Stimulated activated memory B cell treated with anti-CD40 and anti-IgM and Interleukin-4, amounts not matched to agents 10 μg/mL and 1 μg/mL and 100 μg/mL, for 72 hours (primary cell): ENCODE data around the gene SLCO4A1.
A peak's percentile ranks its signal among the peaks of the same experiment; 100 is the strongest.

ENCODE experiments used
- ATAC-seq: fragments of 150-1000 bp; cut with Tn5 transposase; 2 replicates; pipeline ENCODE4 v1.10.0; 2021
- H3K27ac Mint-ChIP-seq: one replicate; pipeline ENCODE4 v1.8.0; 2022; ENCODE audit warnings: mild to moderate bottlenecking, mixed read lengths
- H3K27me3 Mint-ChIP-seq: one replicate; pipeline ENCODE4 v1.8.0; 2022; ENCODE audit warnings: mixed read lengths
- H3K36me3 Mint-ChIP-seq: one replicate; pipeline ENCODE4 v1.8.0; 2022; ENCODE audit warnings: mixed read lengths
- H3K4me1 Mint-ChIP-seq: one replicate; pipeline ENCODE4 v1.8.0; 2022; ENCODE audit warnings: mixed read lengths
- H3K4me3 Mint-ChIP-seq: one replicate; pipeline ENCODE4 v1.8.0; 2022; ENCODE audit warnings: mild to moderate bottlenecking, moderate library complexity, mixed read lengths
- H3K9me3 Mint-ChIP-seq: one replicate; pipeline ENCODE4 v1.8.0; 2022; ENCODE audit warnings: mixed read lengths

The SLCO4A1 gene

GRCh38 chr20:62603907-62604785 lies 38.2 kb upstream of the SLCO4A1 start:
- Mint-ChIP-seq H3K4me3 (no peak overlapping the region), H3K27ac (no peak overlapping the region), H3K36me3 (no peaks in the 10 kb centered on the region), H3K27me3 (peaks cover 2% of the 10 kb centered on the region), H3K9me3 (no peaks in the 10 kb centered on the region), H3K4me1 (peaks cover 65% of the 10 kb centered on the region)
- ATAC-seq: no peak

GRCh38 chr20:62604796-62605195 lies 37.5 kb upstream of the SLCO4A1 start:
- Mint-ChIP-seq H3K27ac (no peak overlapping the region), H3K4me3 (no peak overlapping the region), H3K27me3 (peaks cover 7% of the 10 kb centered on the region), H3K9me3 (no peaks in the 10 kb centered on the region), H3K36me3 (no peaks in the 10 kb centered on the region), H3K4me1 (peaks cover 60% of the 10 kb centered on the region)
- ATAC-seq: no peak

DNA sequence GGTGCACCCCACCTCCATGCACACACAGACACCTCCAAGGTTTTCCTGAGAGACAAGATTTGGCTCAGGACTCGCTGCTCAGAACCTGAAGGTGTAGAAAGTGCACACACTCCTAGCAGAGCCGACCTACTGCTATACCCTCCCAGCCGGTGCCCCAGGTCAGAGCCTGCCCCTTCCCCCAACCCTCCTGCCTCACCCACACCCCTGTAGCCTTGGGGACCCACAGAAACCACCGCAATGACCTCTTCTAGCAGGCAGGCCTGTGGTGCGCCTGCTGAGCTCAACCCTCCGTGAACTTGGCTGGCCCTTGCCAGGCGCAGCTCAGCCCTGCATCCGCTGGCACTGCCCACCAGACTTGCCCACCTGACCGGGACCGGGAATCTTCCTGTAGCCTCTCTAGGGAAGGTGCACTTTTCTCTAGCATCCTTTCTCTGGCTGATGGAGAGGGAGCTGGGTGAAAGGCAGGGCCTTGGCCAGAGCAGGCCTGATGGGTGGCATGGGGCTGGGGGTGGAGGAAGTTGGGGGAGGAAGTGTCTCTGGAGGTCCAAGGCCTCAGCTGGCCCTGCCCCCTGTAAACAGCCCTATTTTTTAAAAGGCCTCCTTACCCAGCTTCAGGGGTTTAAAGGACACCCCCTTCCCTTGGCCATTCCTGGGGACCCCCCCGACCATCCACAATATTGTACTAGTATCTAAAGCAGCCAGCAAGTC lies 36.9 kb upstream of the SLCO4A1 start:
- Mint-ChIP-seq H3K36me3 (no peaks in the 10 kb centered on the region), H3K4me1 (peaks cover 60% of the 10 kb centered on the region), H3K27ac (peak overlapping the region; percentile 33), H3K4me3 (no peak overlapping the region), H3K27me3 (peaks cover 7% of the 10 kb centered on the region), H3K9me3 (peaks cover under 1% of the 10 kb centered on the region)
- no peak for ATAC-seq

- Mint-ChIP-seq H3K4me1 (peaks cover 60% of the 10 kb centered on the region), H3K9me3 (peaks cover 4% of the 10 kb centered on the region), H3K4me3 (peak overlapping the region; percentile 1), H3K27ac (peak overlapping the region; percentile 33), H3K27me3 (peaks cover 7% of the 10 kb centered on the region), H3K36me3 (no peaks in the 10 kb centered on the region)
- ATAC-seq: peak; percentile 2
Measured at GRCh38 chr20:62606016-62606415, 36.3 kb upstream of the SLCO4A1 start.

DNA sequence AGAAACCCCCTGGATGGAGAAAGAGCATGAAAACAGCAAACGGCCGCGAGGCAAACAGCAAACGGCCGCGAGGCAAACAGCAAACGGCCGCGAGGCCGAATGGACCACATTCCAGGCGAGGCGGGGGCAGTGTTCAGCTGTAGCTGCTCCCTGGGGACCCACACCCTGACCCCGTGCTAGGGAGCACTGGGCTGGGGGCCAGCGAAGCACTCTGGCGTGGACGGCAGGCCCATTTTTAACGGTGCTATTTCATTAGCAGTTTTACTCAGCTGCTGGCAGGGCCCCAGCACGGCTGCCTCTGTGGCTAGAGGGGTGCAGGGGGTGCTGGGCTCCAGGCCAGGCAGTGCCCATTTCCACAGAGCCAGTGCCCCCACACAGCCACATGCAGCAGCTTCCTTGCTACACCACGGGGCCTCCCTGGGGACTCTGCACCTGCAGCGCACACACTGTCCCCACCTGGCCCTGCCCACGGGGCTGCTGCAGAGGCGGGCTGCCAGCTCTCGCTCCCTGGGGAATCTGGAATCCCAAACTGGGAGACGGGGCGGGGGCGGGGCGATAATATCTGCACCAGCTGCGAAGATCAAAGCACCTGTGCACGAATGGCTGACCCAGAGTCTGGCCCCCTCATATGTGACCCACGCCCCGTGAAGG lies 35.6 kb upstream of the SLCO4A1 start:
- Mint-ChIP-seq H3K27ac (peak overlapping the region; percentile 33), H3K9me3 (peaks cover 4% of the 10 kb centered on the region), H3K27me3 (peaks cover 7% of the 10 kb centered on the region), H3K36me3 (no peaks in the 10 kb centered on the region), H3K4me3 (no peak overlapping the region), H3K4me1 (peaks cover 60% of the 10 kb centered on the region)
- peak; percentile 81 for ATAC-seq

DNA sequence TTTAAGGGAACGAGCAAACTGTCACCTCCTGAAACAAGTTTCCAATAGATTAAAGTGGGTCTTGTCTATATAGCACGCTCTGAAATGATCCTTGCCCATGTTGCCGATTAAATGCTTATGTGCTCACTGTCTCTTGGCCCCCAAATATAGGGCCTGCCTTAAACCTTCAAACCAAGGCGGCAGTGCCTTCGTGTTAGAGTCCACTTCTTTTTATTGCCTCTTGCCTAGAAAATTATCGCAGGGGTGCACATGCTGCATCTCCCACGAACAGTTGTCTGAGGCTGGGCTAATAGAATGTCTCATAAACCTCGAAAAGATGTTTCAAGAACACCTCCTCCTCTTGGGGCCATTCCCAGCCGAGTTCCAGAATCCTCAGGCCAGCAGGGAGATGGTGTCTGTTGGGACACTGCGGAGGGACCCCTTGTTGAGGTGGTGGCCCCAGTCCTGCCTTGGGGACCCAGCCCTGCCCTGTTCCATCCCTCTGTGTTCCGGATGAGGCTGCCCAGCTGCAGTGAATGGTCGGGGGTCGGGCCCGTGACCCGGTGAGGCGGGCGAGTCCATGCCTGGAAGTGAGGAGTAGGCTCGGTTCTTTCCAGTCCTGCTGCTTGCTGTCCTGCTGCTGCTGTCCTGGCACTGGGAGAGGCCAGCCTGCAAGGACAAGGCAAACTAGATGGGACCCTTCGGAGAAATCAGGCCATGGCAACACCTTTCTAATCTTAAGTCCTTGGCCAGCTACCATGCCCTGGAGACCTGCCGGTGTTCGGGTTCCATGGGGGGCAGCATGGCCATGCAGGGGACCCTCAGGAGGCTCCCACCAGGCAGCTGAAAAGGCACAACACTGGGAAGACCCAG lies 34.7 kb upstream of the SLCO4A1 start:
- H3K9me3 Mint-ChIP-seq: peaks cover 4% of the 10 kb centered on the region
- peaks cover 51% of the 10 kb centered on the region for H3K4me1 Mint-ChIP-seq
- no peak overlapping the region for H3K4me3 Mint-ChIP-seq
- H3K27me3 Mint-ChIP-seq: peaks cover 7% of the 10 kb centered on the region
- ATAC-seq: no peak
- H3K27ac Mint-ChIP-seq: no peak overlapping the region
- H3K36me3 Mint-ChIP-seq: no peaks in the 10 kb centered on the region

DNA sequence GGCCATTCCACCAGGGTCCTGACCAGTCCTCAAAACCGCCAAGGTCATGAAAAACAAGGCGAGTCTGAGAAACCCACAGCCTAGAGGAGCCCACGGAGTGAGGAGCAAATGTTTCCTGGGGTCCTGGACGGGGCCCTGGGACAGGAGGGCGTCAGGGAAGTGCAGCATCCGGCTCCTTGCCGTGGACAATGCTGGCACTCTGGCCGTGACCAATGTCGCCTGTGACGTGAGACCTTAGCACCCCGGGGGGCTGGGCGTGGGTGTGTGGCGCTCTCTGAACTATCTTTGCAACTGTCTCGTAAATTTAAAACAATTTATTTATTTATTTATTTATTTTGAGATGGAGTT lies 34.1 kb upstream of the SLCO4A1 start:
- Mint-ChIP-seq H3K4me1 (peaks cover 45% of the 10 kb centered on the region), H3K27me3 (peaks cover 7% of the 10 kb centered on the region), H3K36me3 (no peaks in the 10 kb centered on the region), H3K9me3 (peaks cover 4% of the 10 kb centered on the region), H3K27ac (no peak overlapping the region), H3K4me3 (no peak overlapping the region)
- ATAC-seq: no peak

GRCh38 chr20:62609279-62609720 lies 33.0 kb upstream of the SLCO4A1 start:
- Mint-ChIP-seq H3K36me3 (no peaks in the 10 kb centered on the region), H3K9me3 (peaks cover 4% of the 10 kb centered on the region), H3K27ac (no peak overlapping the region), H3K4me3 (no peak overlapping the region), H3K27me3 (peaks cover 7% of the 10 kb centered on the region), H3K4me1 (peaks cover 34% of the 10 kb centered on the region)
- ATAC-seq: no peak

DNA sequence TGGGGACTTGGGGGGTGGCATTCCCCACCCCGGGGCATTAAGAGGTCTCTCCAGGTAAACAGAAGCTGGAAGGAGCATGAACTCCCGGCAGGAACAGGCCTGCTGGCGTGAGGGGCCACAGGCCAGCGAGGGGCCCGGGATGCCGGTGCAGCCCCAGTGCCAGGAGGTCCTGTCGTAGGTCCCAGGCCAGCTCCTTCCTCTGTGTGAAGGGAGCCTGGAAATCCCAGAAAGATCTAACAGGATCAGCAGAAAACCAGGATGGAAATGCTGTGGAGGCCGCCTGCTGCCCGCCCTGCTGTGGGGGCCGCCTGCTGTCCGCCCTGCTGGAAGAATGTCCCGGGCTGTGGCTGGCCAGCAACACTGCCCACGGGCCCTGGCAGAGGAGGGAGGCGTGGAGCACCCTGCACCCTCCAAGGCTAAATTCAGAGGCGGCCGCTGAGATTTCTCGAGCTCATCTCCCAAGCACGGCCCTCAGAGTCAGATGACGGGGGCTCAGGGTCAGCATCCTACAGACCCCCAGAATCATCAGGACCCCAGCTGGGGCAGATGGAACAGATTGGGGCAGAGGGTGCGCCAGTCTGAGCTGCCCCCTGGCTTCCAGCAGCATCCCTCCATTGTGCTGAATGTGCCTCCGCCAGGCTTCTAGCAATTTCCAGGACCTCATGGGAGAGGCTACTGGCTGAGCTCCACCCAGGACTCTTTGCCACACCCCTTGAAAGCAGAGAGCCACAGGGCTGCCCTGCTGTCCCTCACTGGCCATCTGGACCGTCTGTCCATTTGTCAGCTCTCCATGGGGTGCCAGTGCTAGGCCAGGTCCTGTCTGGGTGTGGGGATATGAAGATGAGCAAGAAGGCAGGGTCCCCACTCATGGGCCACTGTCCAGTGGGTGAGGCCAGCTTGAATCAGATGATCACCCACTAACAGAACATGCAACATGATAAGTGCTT lies 32.2 kb upstream of the SLCO4A1 start:
- peaks cover 29% of the 10 kb centered on the region for H3K4me1 Mint-ChIP-seq
- H3K9me3 Mint-ChIP-seq: peaks cover 4% of the 10 kb centered on the region
- no peaks in the 10 kb centered on the region for H3K36me3 Mint-ChIP-seq
- H3K27me3 Mint-ChIP-seq: peaks cover 7% of the 10 kb centered on the region
- no peak overlapping the region for H3K27ac Mint-ChIP-seq
- no peak for ATAC-seq
- H3K4me3 Mint-ChIP-seq: no peak overlapping the region

- no peaks in the 10 kb centered on the region for H3K36me3 Mint-ChIP-seq
Measured at GRCh38 chr20:62611012-62611411, 31.3 kb upstream of the SLCO4A1 start.

GRCh38 chr20:62611819-62612218 lies 30.5 kb upstream of the SLCO4A1 start:
- Mint-ChIP-seq H3K9me3 (peaks cover 4% of the 10 kb centered on the region), H3K27me3 (peaks cover 7% of the 10 kb centered on the region), H3K36me3 (no peaks in the 10 kb centered on the region), H3K4me3 (no peak overlapping the region), H3K27ac (no peak overlapping the region), H3K4me1 (peaks cover 25% of the 10 kb centered on the region)
- no peak for ATAC-seq

More at GRCh38 chr20:62611012-62611411, 31.3 kb upstream of the SLCO4A1 start:
- peaks cover 4% of the 10 kb centered on the region for H3K9me3 Mint-ChIP-seq
- H3K27me3 Mint-ChIP-seq: peaks cover 7% of the 10 kb centered on the region
- no peak overlapping the region for H3K4me3 Mint-ChIP-seq
- no peak overlapping the region for H3K27ac Mint-ChIP-seq
- H3K4me1 Mint-ChIP-seq: peaks cover 27% of the 10 kb centered on the region
- no peak for ATAC-seq

DNA sequence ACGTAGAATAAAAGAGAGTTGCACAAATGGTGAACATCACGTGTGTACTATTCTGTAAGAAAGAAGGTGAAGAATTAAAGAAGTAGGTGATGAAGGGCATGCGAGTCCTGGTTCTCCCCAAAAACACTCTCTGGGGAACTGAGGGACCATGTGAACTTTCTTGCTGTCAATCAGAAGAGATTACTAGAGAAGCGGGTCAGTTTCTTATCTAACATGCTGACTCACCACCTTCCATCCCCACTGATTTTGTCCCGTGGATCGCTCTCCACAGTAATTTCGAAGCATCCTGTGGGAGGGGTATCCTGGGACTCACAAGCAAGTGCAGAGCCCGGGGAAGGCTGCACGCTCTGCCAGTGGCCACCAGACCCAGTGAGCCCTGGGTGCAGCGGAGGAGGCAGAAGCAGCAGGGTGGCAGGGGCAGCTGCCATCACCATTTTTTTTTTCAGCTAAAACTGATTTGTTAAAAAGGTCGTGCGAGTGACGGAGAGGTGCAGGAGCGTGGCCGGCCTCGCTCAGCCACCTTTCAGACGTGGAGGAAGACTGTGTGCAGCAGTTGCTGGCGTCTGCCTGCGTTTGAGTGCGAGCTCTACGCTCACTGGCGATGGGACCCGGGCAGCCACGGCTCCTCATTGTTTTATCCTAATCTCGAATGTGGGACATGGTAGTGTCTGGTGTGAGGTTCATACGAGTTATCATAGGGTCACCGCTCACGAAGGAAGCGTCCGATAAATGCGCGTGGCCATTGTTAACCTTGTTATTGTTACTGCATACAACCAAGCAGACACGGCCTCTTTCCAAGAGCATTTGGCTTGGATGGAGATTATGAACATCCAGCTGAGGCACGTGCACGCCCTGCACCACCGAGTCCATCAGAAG lies 28.0 kb upstream of the SLCO4A1 start:
- H3K27me3 Mint-ChIP-seq: peaks cover 3% of the 10 kb centered on the region

More for the DNA sequence above, 28.0 kb upstream of the SLCO4A1 start:
- Mint-ChIP-seq H3K4me3 (no peak overlapping the region), H3K9me3 (peaks cover 4% of the 10 kb centered on the region), H3K4me1 (peaks cover 38% of the 10 kb centered on the region), H3K36me3 (no peaks in the 10 kb centered on the region), H3K27ac (no peak overlapping the region)
- ATAC-seq: no peak
